OCI-LY1 (cell line): Measurements from ENCODE around the gene PMEPA1.

ENCODE experiments used
- H2AFZ ChIP-seq: fragments of 200-600 bp; sonication (generic), shearing (Covaris generic); 2 replicates; pipeline ENCODE4 v1.6.0; 2014; ENCODE audit warnings: antibody characterized with exemption, mild to moderate bottlenecking, low read length
- H3F3A ChIP-seq: fragments of 200-600 bp; sonication (generic), shearing (Covaris generic); 2 replicates; pipeline ENCODE4 v1.6.0; 2014; ENCODE audit warnings: mild to moderate bottlenecking, antibody characterized with exemption, low read length, moderate library complexity; ENCODE audit not compliant: insufficient read depth
- H3K27ac ChIP-seq: fragments of 200-600 bp; sonication (generic); 2 replicates; pipeline ENCODE4 v1.5.1; 2014; ENCODE audit warnings: low read length, mixed run types, mild to moderate bottlenecking, low read depth; ENCODE audit not compliant: poor library complexity, severe bottlenecking
- H3K27me3 ChIP-seq: fragments of 200-600 bp; sonication (generic); 2 replicates; pipeline ENCODE4 v1.6.0; 2014; ENCODE audit warnings: antibody characterized with exemption, mild to moderate bottlenecking, low read length, moderate library complexity; ENCODE audit not compliant: insufficient read depth
- H3K36me3 ChIP-seq: fragments of 200-600 bp; sonication (generic); 2 replicates; pipeline ENCODE4 v1.6.1; 2014; ENCODE audit warnings: mild to moderate bottlenecking, antibody characterized with exemption, low read length, moderate library complexity, mixed read lengths; ENCODE audit not compliant: insufficient read depth
- H3K4me1 ChIP-seq: fragments of 200-600 bp; sonication (generic); 2 replicates; pipeline ENCODE4 v1.5.1; 2014; ENCODE audit warnings: mild to moderate bottlenecking, low read length, moderate library complexity; ENCODE audit not compliant: insufficient read depth, severe bottlenecking
- H3K4me2 ChIP-seq: fragments of 200-600 bp; sonication (generic), shearing (Covaris generic); 2 replicates; pipeline ENCODE4 v1.6.1; 2014; ENCODE audit warnings: low read length
- H3K4me3 ChIP-seq: fragments of 200-600 bp; sonication (generic); 2 replicates; pipeline ENCODE4 v1.5.1; 2014; ENCODE audit warnings: low read length, low read depth, mild to moderate bottlenecking, mixed read lengths; ENCODE audit not compliant: poor library complexity, severe bottlenecking
- H3K79me2 ChIP-seq: fragments of 200-600 bp; shearing (Covaris generic); 2 replicates; pipeline ENCODE4 v1.6.1; 2016; ENCODE audit warnings: mixed run types, low read length, mixed read lengths; ENCODE audit not compliant: insufficient read depth
- H3K9ac ChIP-seq: fragments of 200-600 bp; sonication (generic), shearing (Covaris generic); 2 replicates; pipeline ENCODE4 v1.6.1; 2014; ENCODE audit warnings: mild to moderate bottlenecking, low read length, mixed read lengths
- H3K9me2 ChIP-seq: fragments of 200-600 bp; sonication (generic), shearing (Covaris generic); 2 replicates; pipeline ENCODE4 v1.6.1; 2014; ENCODE audit warnings: low read depth, mild to moderate bottlenecking, low read length, mixed read lengths
- H3K9me3 ChIP-seq: fragments of 200-600 bp; shearing (Covaris generic); 2 replicates; pipeline ENCODE4 v1.6.1; 2014; ENCODE audit warnings: low read length, mixed read lengths
- H4K20me1 ChIP-seq: fragments of 200-600 bp; sonication (generic), shearing (Covaris generic); 2 replicates; pipeline ENCODE4 v1.6.0; 2016; ENCODE audit warnings: mild to moderate bottlenecking, low read length; ENCODE audit not compliant: insufficient read depth
- CTCF ChIP-seq: fragments of 200-600 bp; sonication (generic), shearing (Covaris generic); IDR thresholded peaks from 2 replicates; pipeline ENCODE4 v1.5.1; 2017; ENCODE audit warnings: mild to moderate bottlenecking, antibody characterized with exemption, low read length, moderate library complexity, mixed read lengths
- EZH2 ChIP-seq: fragments of 200-600 bp; sonication (generic), shearing (Covaris generic); IDR thresholded peaks from 2 replicates; pipeline ENCODE4 v1.8.0; 2017; ENCODE audit warnings: borderline replicate concordance, mixed run types, mild to moderate bottlenecking, antibody characterized with exemption, low read length, moderate library complexity, mixed read lengths

PMEPA1 gene

GRCh38 chr20:57718490-57719009 lies 8.7 kb upstream of the PMEPA1 start:
- H2AFZ ChIP-seq = no peak overlapping the region
- H3K4me2 ChIP-seq = no peak overlapping the region
- H3K9ac ChIP-seq = no peak overlapping the region
- no peak overlapping the region for H3K4me3 ChIP-seq
- no peaks in the 10 kb centered on the region for H3K9me2 ChIP-seq
- no peaks in the 10 kb centered on the region for H3K9me3 ChIP-seq
- H3K79me2 ChIP-seq = no peaks in the 10 kb centered on the region
- no peak for TF ChIP-seq CTCF
- TF ChIP-seq EZH2 = no peak
- no peaks in the 10 kb centered on the region for H3K36me3 ChIP-seq
- H3K4me1 ChIP-seq = no peaks in the 10 kb centered on the region
- H3K27me3 ChIP-seq = no peaks in the 10 kb centered on the region
- H4K20me1 ChIP-seq = no peaks in the 10 kb centered on the region
- H3K27ac ChIP-seq = no peak overlapping the region
- H3F3A ChIP-seq = no peaks in the 10 kb centered on the region

GRCh38 chr20:57717797-57718196 lies 8.0 kb upstream of the PMEPA1 start:
- Histone ChIP-seq H3K4me2 (no peak overlapping the region), H3F3A (no peaks in the 10 kb centered on the region), H3K79me2 (no peaks in the 10 kb centered on the region), H3K27me3 (no peaks in the 10 kb centered on the region), H3K9me3 (no peaks in the 10 kb centered on the region), H4K20me1 (no peaks in the 10 kb centered on the region), H2AFZ (no peak overlapping the region), H3K4me1 (no peaks in the 10 kb centered on the region), H3K36me3 (no peaks in the 10 kb centered on the region), H3K9me2 (no peaks in the 10 kb centered on the region), H3K27ac (no peak overlapping the region), H3K9ac (no peak overlapping the region), H3K4me3 (no peak overlapping the region)
- TF ChIP-seq CTCF (no peak), EZH2 (no peak)

- Histone ChIP-seq H3K9ac (no peak overlapping the region), H4K20me1 (no peaks in the 10 kb centered on the region), H3K36me3 (no peaks in the 10 kb centered on the region), H3K27ac (no peak overlapping the region), H3K9me2 (no peaks in the 10 kb centered on the region), H3K27me3 (no peaks in the 10 kb centered on the region), H3K79me2 (no peaks in the 10 kb centered on the region), H3K4me2 (no peak overlapping the region), H3K4me3 (no peak overlapping the region), H3K9me3 (no peaks in the 10 kb centered on the region), H3F3A (no peaks in the 10 kb centered on the region), H3K4me1 (no peaks in the 10 kb centered on the region), H2AFZ (no peak overlapping the region)
- TF ChIP-seq EZH2 = no peak
- TF ChIP-seq CTCF = no peak
Observed at GRCh38 chr20:57716901-57717300, 7.1 kb upstream of the PMEPA1 start.
